HCT116 (cell line): ENCODE results near the gene SMTN. TPM values are rescaled to one million over a fixed set of nuclear protein-coding genes. Genes with fewer than 3 reads are reported as not detected.

Experiments
- ATAC-seq: fragments of 200-7000 bp; cut with Tn5 transposase; 2 replicates; pipeline ENCODE4 v1.9.1; 2020; ENCODE audit warnings: mild to moderate bottlenecking, moderate library complexity
- BruUV-seq: library from RNA; stranded (reverse); fragments of 400-500 nt; replicated peaks from 2 replicates; lab custom pipeline; 2021; lab: Mats Ljungman, UMichigan
- CTCF ChIA-PET: fragments of 300-600 bp; sonication (Branson Sonifier 250); formaldehyde crosslinking; loops from one replicate; lab custom pipeline; 2021; ENCODE audit warnings: antibody characterized with exemption; lab: Charles Lee
- POLR2A ChIA-PET: fragments of 300-600, 350-600 bp; sonication (Branson Sonifier 250); formaldehyde crosslinking; loops from one replicate; lab custom pipeline; 2021; ENCODE audit warnings: antibody characterized with exemption; lab: Charles Lee
- RAD21 ChIA-PET, 2 experiments: fragments of 300-600 bp; sonication (Branson Sonifier 250); formaldehyde crosslinking; loops; one replicate each; lab custom pipeline; 2023; ENCODE audit warnings: low total read pairs in 2 of 2; ENCODE audit not compliant: uncharacterized antibody in 2 of 2, unreplicated experiment in 2 of 2, low non-redundant PET in 1 of 2; lab: Charles Lee
- DNase-seq: peaks from one replicate; pipeline ENCODE4 v3.0.0-alpha.2; 2010; ENCODE audit warnings: low read depth, low spot score
- H2AFZ ChIP-seq: fragments of 200-600 bp; shearing (Covaris generic), sonication (generic); 2 replicates; pipeline ENCODE4 v1.6.1; 2017; ENCODE audit warnings: low read depth, mixed run types, mixed read lengths, antibody characterized with exemption, low read length; ENCODE audit not compliant: poor library complexity, severe bottlenecking
- H3K27ac ChIP-seq: 2 replicates; pipeline ENCODE4 v1.5.1; 2012; ENCODE audit warnings: low read depth, low read length
- H3K27me3 ChIP-seq: fragments of 200-600 bp; sonication (generic); 2 replicates; pipeline ENCODE4 v1.6.1; 2016; ENCODE audit warnings: mixed run types, low read length, mixed read lengths; ENCODE audit not compliant: insufficient read depth
- H3K36me3 ChIP-seq, 2 experiments: fragments of 200-500 bp in 1 of 2; fragments of 200-600 bp in 1 of 2; sonication (Bioruptor generic) in 1 of 2; sonication (generic) in 1 of 2; 2 replicates each; pipeline versions ENCODE4 v1.5.1 to v1.6.1; 2014 to 2016; ENCODE audit warnings: low read length in 2 of 2, inconsistent platforms in 1 of 2, mixed read lengths in 1 of 2, mixed run types in 1 of 2; ENCODE audit not compliant: insufficient read depth in 2 of 2, control insufficient read depth in 1 of 2
- H3K4me1 ChIP-seq, 2 experiments: fragments of 200-600 bp in 1 of 2; sonication (generic) in 1 of 2; 2 replicates each; pipeline versions ENCODE4 v1.5.1 to v1.6.1; 2012 to 2017; ENCODE audit warnings: low read length in 2 of 2, inconsistent platforms in 1 of 2, mild to moderate bottlenecking in 1 of 2, mixed read lengths in 1 of 2, mixed run types in 1 of 2, moderate library complexity in 1 of 2; ENCODE audit not compliant: insufficient read depth in 2 of 2, control insufficient read depth in 1 of 2
- H3K4me2 ChIP-seq: fragments of 200-600 bp; sonication (generic); 2 replicates; pipeline ENCODE4 v1.6.1; 2017; ENCODE audit warnings: mixed run types, low read length, mixed read lengths
- H3K4me3 ChIP-seq, 2 experiments: fragments of 200-600 bp in 1 of 2; sonication (generic) in 1 of 2; replicated peaks in 1 of 2; 2 replicates each; pipeline ENCODE4 v1.5.1; 2011 to 2016; ENCODE audit warnings: low read length in 2 of 2, control low read depth in 1 of 2, low read depth in 1 of 2, mild to moderate bottlenecking in 1 of 2, mixed read lengths in 1 of 2, mixed run types in 1 of 2
- H3K79me2 ChIP-seq: fragments of 200-600 bp; sonication (generic); 2 replicates; pipeline ENCODE4 v1.6.1; 2017; ENCODE audit warnings: mild to moderate bottlenecking, mixed run types, low read length, moderate library complexity, mixed read lengths; ENCODE audit not compliant: insufficient read depth
- H3K9ac ChIP-seq: fragments of 200-600 bp; sonication (generic); 2 replicates; pipeline ENCODE4 v1.6.1; 2016; ENCODE audit warnings: low read length, mixed read lengths
- H3K9me2 ChIP-seq: fragments of 200-600 bp; sonication (generic), shearing (Covaris generic); 2 replicates; pipeline ENCODE4 v1.6.1; 2017; ENCODE audit warnings: mixed run types, mild to moderate bottlenecking, moderate library complexity; ENCODE audit not compliant: insufficient read depth
- H3K9me3 ChIP-seq, 2 experiments: fragments of 200-500 bp in 1 of 2; fragments of 200-600 bp in 1 of 2; sonication (Bioruptor generic) in 1 of 2; sonication (generic) in 1 of 2; 2 replicates each; pipeline ENCODE4 v1.6.1; 2014 to 2017; ENCODE audit warnings: low read length in 2 of 2, mixed read lengths in 2 of 2, inconsistent platforms in 1 of 2, low read depth in 1 of 2, mild to moderate bottlenecking in 1 of 2, mixed run types in 1 of 2, moderate library complexity in 1 of 2; ENCODE audit not compliant: control insufficient read depth in 1 of 2, insufficient read depth in 1 of 2
- H4K20me1 ChIP-seq: fragments of 200-600 bp; sonication (generic), shearing (Covaris generic); 2 replicates; pipeline ENCODE4 v1.6.1; 2017; ENCODE audit warnings: mixed run types, mild to moderate bottlenecking, moderate library complexity; ENCODE audit not compliant: insufficient read depth
- ATF3 ChIP-seq: IDR thresholded peaks from 2 replicates; pipeline ENCODE4 v1.6.1; 2012
- CBX3 ChIP-seq: IDR thresholded peaks from 2 replicates; pipeline ENCODE4 v1.6.1; 2012; ENCODE audit warnings: low read depth
- CEBPB ChIP-seq: IDR thresholded peaks from 2 replicates; pipeline ENCODE4 v1.6.1; 2012; ENCODE audit warnings: low read depth
- CTCF ChIP-seq, 3 experiments: fragments of 200-600 bp in 1 of 3; sonication (generic) in 1 of 3; IDR thresholded peaks in 2 of 3; conservative IDR thresholded peaks in 1 of 3; 2 replicates each; pipeline ENCODE4 v1.5.1; 2012 to 2017; ENCODE audit warnings: low read depth in 2 of 3, low read length in 2 of 3, antibody characterized with exemption in 1 of 3, borderline replicate concordance in 1 of 3, control low read depth in 1 of 3, mild to moderate bottlenecking in 1 of 3, mixed read lengths in 1 of 3, mixed run types in 1 of 3, moderate library complexity in 1 of 3; ENCODE audit not compliant: insufficient read depth in 1 of 3
- EGR1 ChIP-seq: IDR thresholded peaks from 2 replicates; pipeline ENCODE4 v1.6.1; 2012; ENCODE audit warnings: low read depth
- ELF1 ChIP-seq: IDR thresholded peaks from 2 replicates; pipeline ENCODE4 v1.6.1; 2012; ENCODE audit warnings: low read depth, borderline replicate concordance
- EZH2phosphoT487 ChIP-seq: fragments of 200-600 bp; IDR thresholded peaks from 2 replicates; pipeline ENCODE4 v1.6.1; 2018; ENCODE audit warnings: antibody characterized with exemption, borderline replicate concordance
- FOSL1 ChIP-seq: IDR thresholded peaks from 2 replicates; pipeline ENCODE4 v1.6.1; 2012; ENCODE audit warnings: low read depth
- JUND ChIP-seq: IDR thresholded peaks from 2 replicates; pipeline ENCODE4 v1.6.1; 2012
- MAX ChIP-seq: IDR thresholded peaks from 2 replicates; pipeline ENCODE4 v1.6.1; 2012
- POLR2A ChIP-seq: IDR thresholded peaks from 2 replicates; pipeline ENCODE4 v1.7.0; 2011; ENCODE audit warnings: borderline replicate concordance; ENCODE audit not compliant: insufficient read depth, insufficient read length; ENCODE audit errors: extremely low read depth
- POLR2AphosphoS5 ChIP-seq: IDR thresholded peaks from 2 replicates; pipeline ENCODE4 v1.6.1; 2011; ENCODE audit warnings: mild to moderate bottlenecking, low read depth, low read length, moderate library complexity
- RAD21 ChIP-seq: IDR thresholded peaks from 2 replicates; pipeline ENCODE4 v1.6.1; 2012; ENCODE audit warnings: low read depth, mild to moderate bottlenecking
- SP1 ChIP-seq: IDR thresholded peaks from 2 replicates; pipeline ENCODE4 v1.6.1; 2012; ENCODE audit warnings: low read depth
- TCF7L2 ChIP-seq: IDR thresholded peaks from 2 replicates; pipeline ENCODE4 v1.7.0; 2011; ENCODE audit warnings: borderline replicate concordance, inconsistent platforms; ENCODE audit not compliant: insufficient read depth, insufficient read length; ENCODE audit errors: extremely low read depth
- YY1 ChIP-seq: IDR thresholded peaks from 2 replicates; pipeline ENCODE4 v1.6.1; 2011; ENCODE audit warnings: low read length, low read depth, moderate library complexity, mild to moderate bottlenecking; ENCODE audit not compliant: insufficient replicate concordance; ENCODE audit errors: extremely low read depth
- ZFX ChIP-seq: fragments of 450-650 bp; IDR thresholded peaks from 2 replicates; pipeline ENCODE4 v1.6.1; 2017
- ZNF274 ChIP-seq: fragments of 200-500 bp; sonication (Bioruptor generic); IDR thresholded peaks from 2 replicates; pipeline ENCODE4 v1.6.1; 2014; ENCODE audit warnings: mild to moderate bottlenecking, low read depth, low read length, inconsistent platforms
- intact Hi-C: fragments of 100-400 bp; cut with micrococcal nuclease; formaldehyde crosslinking; loops from 2 replicates; pipeline ENCODE4 v1.10.0; 2022
- total RNA-seq: library from RNA; stranded (reverse); gene quantifications from one replicate; pipeline ENCODE4 v1.2.1, GENCODE V29; 2021; ENCODE audit not compliant: unreplicated experiment
- TF ChIP-seq, protein P1 (sequence below): IDR thresholded peaks from 2 replicates; pipeline ENCODE4 v1.6.1; 2012; ENCODE audit warnings: low read depth

SMTN gene
- total RNA-seq, 1 experiment from 2014 or later = 148 TPM

DNA sequence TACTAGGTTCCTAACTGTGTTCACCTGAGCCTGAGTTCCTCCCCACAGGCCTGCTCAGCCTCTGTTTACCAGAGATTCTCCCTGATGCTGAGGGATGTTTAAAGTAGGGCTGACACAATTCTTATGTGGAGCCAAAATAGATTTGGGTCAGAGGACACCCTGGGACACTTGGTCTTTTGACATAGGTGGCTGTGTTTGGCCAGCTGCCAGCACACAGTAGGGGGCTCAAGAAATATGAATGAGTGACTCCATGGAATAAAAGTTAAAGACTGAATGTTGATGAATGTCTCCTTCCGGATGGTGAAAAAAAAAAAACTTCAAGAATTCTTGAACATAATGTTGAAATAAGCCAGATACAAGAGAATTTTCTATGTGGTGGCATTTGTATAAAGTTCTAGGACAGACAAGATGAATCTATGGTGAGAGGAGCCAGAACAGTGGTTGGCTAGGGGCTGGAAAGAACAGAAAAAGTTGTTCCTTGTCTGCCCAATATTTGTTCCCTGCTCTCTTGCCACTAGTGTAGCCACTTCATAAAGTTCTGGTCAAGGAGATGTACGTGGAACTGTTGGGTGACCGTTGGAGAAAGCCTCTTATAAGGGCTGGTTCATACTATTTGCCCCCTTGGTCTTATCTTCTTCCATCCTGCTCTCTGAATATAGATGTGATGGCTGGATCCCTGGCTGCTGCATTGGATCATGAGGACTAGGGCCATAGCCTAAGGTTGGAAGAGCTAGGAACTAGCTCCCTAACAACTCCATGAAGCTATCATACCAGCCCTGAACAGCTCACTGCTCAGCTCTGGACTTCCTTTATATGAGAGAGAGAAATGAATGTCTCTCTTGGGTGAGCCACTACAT, 40.3 kb upstream of the SMTN start:
- BruUV-seq = no TSS peak
- no peak for DNase-seq
- TF ChIP-seq JUND = no peak
- no peak for TF ChIP-seq ZFX
- no peak for TF ChIP-seq CEBPB
- no peak for TF ChIP-seq EGR1
- no peak for TF ChIP-seq RAD21
- TF ChIP-seq POLR2AphosphoS5 = no peak
- TF ChIP-seq YY1 = no peak
- no peak for TF ChIP-seq POLR2A
- no peak for TF ChIP-seq ATF3
- no peak for TF ChIP-seq EZH2phosphoT487
- no peak for TF ChIP-seq CTCF (IDR thresholded peaks at IDR 0.05 in 2 of 3, conservative IDR thresholded peaks at IDR 0.05 in 1 of 3; ENCODE audit: borderline replicate concordance in 1 of 3, insufficient read depth in 1 of 3, low read depth in 2 of 3, low read length in 2 of 3)
- no peak for TF ChIP-seq CBX3
- no peak for TF ChIP-seq SP1
- TF ChIP-seq, protein P1, sequence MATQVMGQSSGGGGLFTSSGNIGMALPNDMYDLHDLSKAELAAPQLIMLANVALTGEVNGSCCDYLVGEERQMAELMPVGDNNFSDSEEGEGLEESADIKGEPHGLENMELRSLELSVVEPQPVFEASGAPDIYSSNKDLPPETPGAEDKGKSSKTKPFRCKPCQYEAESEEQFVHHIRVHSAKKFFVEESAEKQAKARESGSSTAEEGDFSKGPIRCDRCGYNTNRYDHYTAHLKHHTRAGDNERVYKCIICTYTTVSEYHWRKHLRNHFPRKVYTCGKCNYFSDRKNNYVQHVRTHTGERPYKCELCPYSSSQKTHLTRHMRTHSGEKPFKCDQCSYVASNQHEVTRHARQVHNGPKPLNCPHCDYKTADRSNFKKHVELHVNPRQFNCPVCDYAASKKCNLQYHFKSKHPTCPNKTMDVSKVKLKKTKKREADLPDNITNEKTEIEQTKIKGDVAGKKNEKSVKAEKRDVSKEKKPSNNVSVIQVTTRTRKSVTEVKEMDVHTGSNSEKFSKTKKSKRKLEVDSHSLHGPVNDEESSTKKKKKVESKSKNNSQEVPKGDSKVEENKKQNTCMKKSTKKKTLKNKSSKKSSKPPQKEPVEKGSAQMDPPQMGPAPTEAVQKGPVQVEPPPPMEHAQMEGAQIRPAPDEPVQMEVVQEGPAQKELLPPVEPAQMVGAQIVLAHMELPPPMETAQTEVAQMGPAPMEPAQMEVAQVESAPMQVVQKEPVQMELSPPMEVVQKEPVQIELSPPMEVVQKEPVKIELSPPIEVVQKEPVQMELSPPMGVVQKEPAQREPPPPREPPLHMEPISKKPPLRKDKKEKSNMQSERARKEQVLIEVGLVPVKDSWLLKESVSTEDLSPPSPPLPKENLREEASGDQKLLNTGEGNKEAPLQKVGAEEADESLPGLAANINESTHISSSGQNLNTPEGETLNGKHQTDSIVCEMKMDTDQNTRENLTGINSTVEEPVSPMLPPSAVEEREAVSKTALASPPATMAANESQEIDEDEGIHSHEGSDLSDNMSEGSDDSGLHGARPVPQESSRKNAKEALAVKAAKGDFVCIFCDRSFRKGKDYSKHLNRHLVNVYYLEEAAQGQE = no peak
- TF ChIP-seq ELF1 = no peak
- no peak for TF ChIP-seq FOSL1
- no peak for TF ChIP-seq ZNF274
- no peak for TF ChIP-seq TCF7L2
- TF ChIP-seq MAX = no peak
- ChIA-PET POLR2A (no interaction called here), RAD21 (interaction anchor here in 1 of 2 experiments (0.6 kb wide), 1 partner anchor 50 kb away, joined by 8 read pairs; no protein-coding TSS in a partner anchor), CTCF (no interaction called here)
- H2AFZ ChIP-seq = no peak overlapping the region
- H3K4me3 ChIP-seq = no peak overlapping the region
- no peaks in the 10 kb centered on the region for H3K27me3 ChIP-seq
- H3K9me3 ChIP-seq = no peaks in the 10 kb centered on the region
- ATAC-seq = no peak
- no peaks in the 10 kb centered on the region for H3K9me2 ChIP-seq
- H3K79me2 ChIP-seq = no peaks in the 10 kb centered on the region
- H4K20me1 ChIP-seq = no peaks in the 10 kb centered on the region
- no peaks in the 10 kb centered on the region for H3K4me1 ChIP-seq
- no peaks in the 10 kb centered on the region for H3K36me3 ChIP-seq
- intact Hi-C loops = no loop called here
- H3K9ac ChIP-seq = no peak overlapping the region
- H3K4me2 ChIP-seq = no peak overlapping the region
- H3K27ac ChIP-seq = no peak overlapping the region
